Fibroblast of skin of back (primary cell): Measurements from ENCODE around the gene NUP62.
A peak's percentile ranks its signal among the peaks of the same experiment; 100 is the strongest.
"Not testable (repeated sequence)": the region's sequence is repeated elsewhere in the genome, so short reads cannot be mapped to it uniquely, and the experiment has no call there.

Experiments used
- DNase-seq: peaks from one replicate; pipeline ENCODE4 v3.0.0-alpha.2; 2013

NUP62 gene

DNA sequence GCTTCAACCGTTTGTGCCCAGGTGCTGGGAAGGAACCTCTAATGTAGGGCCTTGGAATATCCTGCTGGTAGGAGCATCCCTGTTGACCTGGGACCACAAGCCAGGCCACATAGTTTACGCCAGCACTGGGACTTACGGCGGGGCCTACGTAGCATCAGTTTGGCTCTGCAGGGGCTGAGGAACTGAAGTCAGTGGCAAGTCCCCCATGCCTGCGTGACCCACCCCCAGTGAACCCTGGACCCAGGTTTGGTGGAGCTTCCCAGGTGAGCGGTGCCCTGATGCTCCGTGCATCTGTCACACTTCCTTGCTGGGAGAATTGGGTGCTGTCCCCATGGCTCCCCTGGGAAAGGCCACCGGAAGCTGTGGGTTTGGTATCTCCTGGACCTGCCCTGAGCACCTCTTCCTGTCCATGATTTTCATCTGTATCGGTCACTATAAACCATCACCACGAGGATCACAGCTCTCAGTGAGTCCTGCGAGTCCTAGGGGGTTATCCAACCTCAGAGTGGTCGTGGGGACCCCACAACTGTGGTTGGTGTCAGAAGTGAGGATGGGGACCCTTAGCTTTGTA lies 21.7 kb upstream of the NUP62 start:
- no peak for DNase-seq

DNA sequence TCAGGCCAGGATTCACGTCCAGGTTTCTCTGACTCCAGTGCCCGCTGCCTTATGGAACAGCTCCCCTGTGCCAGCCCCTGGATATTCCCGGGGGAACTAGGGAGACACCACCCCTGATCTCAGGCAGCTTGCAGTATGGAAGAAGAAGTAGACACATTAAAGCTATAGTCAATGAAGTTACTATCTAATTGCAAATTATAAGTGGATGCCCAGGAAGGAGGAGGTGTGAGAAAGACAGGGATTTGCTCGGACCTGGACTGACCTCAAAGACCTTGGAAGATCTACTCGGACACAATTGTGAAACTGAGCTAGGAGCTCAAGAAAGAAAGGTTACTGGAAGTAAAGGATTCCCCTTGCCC lies 21.3 kb upstream of the NUP62 start:
- DNase-seq, result no peak

DNA sequence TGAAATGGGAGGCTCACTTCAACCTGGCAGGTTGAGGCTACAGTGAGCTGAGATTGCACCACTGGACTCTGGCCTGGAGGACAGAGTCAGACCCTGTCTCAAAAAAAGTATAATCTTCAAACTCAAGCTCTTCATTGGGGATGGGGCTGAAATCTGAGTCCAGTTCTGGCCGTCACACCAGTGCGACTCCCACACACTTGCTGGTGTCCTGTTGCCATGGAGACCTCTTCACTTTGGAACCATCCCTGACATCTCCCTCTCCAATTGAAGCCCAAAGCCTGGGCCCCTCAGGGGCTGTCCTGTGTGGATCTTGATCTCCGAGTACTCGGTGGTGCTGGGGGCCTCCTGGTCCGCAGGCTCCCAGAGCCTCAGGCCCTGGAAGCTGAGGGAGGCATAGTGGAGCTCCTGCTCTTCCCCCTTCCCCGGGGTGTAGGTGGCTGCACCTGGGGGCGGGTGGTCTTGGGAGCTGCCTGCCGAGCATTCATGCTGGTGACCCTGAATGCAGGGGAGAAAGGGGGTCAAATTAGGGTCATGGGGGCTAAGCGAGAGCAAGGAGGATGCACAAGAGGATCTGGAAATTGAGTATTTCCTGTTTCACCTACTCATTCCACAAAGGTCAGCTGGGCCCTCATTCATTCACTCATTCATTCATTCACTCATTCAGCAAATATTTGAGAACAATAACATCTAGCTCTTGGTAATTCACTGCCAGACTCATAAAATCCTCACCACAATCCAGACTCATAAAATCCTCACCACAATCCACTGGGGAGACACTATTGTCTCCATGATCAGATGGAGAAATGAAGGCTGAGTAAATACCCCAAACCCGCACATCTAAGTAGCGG lies 20.7 kb upstream of the NUP62 start:
- no peak for DNase-seq

DNA sequence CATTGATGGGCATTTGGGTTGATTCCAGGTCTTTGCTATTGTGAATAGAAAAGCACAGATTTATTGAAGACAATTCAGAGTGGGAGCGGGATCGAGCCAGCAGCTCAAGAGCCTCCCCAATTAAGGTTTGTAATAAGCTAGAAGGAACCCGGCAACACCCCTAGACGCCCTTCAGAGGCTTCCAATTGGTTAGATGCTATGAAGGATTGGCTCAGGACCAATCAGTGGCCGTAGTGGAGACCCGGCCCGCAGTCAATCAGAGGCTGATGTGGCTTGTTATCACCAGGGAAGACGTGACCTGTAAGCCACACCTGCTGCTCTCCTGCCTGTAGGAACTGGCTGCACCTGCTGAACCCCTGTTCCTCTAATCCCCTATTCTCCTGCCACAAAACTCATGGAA lies 17.1 kb upstream of the NUP62 start:
- DNase-seq, result no peak

DNA sequence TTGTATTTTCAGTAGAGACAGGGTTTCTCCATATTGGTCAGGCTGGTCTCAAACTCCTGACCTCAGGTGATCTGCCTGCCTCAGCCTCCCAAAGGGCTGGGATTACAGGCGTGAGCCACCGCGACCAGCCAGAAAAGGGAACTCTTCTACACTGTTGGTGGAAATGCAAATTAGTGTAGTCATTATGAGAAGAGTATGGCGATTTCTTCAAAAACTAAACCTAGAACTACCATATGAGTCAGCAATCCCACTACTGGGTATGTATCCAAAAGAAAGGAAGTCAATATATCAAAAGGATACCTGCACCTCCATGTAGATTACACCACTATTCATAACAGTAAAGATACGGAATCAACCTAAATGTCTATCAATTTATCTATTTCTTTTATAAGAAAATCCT lies 15.3 kb upstream of the NUP62 start:
- DNase-seq, result not testable (repeated sequence)

DNA sequence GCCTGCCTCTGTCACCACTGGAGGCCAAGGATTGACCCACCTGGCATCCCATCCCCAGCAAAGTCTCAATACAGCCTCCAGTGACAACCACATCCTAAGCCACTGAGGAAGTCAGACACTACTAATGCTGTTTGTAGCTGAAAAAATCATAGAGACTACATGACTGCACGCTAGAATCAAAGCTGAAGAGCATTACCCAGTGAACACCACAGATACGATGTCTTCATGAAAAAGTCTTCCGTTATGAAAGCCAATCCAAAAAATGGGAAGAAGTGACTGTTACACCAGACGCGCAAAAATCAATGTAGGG lies 11.1 kb upstream of the NUP62 start:
- DNase-seq, result no peak

DNA sequence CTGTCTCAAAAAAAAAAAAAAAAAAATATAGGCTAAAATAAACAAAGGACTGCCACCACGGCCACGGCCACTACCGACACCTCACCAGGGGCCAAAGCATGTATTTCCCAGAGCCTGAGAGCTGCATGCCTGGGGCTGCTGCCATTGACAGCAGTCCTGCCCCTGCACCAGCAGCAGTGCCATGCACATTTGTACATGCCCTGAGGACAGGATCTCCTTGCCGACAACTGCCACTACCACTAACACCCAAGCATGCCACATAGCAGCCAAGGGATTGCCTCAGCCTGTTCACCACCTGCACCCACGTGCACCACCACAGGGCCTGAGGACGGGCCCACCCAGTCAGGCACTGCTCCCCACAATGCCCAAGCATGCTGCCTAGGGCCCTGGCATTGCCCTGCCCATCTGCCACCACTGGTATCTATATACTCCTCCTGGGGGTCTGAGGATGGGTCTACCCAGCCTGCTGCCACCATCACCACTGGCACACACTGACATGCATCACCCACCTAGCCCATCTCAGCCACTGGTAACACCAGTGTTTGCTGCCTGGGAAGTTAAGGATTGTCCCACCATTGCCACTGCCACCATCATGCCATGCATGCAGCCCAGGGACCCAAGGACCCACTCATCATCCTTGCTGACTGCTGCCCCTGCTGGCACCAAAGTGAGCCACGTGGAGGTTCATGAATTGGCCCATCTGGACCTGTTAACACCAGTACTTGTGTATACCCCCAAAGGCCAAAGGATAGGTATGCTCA lies 10.6 kb upstream of the NUP62 start:
- DNase-seq, result no peak

DNA sequence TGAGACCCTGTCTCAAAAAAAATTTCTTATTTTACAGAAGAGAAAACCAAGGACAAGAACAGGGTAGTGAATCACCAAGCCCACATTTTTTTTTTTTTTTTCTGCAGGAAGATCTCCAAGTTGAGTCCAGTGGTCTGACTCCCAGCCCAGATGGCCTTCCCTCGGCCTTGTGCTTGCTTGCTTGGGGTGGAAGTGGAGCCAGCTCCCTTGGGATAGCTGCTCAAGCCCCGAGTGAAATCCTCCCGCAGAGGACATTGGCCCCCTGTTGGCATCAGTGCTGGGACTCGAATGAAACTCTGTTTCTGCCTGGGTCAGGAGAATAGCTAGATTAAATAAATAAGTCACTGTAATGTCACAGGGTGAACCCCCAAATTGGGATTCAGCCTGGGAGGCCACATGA lies 9.4 kb upstream of the NUP62 start:
- DNase-seq, result no peak

DNA sequence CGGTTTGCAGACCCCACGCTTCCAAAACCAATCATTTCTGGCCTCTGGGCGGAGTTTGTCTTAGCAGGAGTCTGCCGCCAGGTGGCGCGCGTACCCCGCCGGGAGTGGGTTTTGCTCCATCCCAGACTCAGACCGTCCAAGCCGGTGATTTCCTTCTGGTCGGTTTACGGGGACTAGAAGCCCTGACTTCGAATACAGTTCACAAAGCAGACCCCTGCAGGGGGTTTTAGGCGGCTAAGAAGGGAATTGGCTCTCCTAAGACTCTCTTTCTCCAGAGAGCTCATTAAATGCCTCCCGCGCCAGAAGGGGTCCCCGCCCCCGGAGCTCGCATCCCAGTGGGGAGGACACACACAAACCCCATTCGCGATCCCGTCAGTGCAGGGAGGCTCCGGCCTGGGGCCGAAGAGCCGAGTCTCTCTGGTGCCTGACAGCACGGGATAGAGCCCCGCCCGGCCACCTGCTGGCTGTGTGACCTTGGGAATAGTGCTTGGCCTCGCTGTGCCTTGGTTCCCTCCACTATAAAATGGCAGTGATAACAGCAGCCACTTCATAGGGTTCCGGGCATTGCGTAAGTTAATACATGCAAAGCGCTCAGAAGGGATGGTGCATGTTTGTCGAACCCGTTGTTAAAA lies 8.6 kb upstream of the NUP62 start:
- peak; percentile 63 for DNase-seq

DNA sequence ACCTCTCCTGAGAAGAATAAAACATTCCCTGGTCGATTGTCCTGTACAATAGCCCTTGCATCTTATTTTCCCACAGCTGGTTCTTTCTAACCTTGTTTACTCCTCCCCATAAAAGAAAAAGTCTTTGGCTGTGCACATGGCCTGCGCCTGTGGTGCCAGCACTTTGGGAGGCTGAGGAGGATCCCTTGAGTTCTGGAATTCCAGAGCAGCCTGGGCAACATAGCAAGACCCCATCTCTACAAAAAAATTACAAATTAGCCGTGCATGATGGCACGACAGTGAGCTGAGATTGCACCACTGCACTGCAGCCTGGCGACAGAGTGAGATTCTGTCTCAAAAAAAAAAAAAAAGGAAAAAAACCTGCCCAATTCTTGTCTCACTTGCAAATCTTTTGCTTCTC lies 7.2 kb upstream of the NUP62 start:
- no peak for DNase-seq

DNA sequence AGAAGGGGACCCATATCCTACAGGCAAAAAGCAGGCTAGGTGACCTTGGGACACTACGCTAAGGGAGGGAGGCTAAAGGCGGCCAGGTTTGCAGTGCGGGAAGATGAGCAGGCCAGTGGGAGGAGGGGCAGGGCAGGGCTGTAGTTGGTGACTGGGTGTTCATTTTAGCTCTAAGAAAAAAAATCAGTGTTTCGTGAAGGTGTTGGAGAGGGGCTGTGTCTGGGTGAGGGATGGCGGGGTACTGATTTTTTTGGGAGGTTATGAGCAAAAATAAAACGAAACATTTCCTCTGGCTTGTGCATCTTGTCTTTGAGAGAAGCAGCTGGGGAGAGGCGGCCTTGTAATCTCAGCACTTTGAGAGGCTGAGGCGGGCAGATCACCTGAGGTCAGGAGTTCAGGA lies 4.3 kb upstream of the NUP62 start:
- DNase-seq, result no peak

DNA sequence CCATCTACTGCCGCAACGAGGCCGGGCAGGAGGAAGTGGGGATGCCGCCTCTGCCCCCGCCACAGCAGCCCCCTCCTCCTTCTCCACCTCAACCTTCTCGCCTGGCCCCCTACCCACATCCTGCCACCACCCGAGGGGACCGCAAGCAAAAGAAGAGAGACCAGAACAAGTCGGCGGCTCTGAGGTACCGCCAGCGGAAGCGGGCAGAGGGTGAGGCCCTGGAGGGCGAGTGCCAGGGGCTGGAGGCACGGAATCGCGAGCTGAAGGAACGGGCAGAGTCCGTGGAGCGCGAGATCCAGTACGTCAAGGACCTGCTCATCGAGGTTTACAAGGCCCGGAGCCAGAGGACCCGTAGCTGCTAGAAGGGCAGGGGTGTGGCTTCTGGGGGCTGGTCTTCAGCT lies 3.4 kb upstream of the NUP62 start:
- DNase-seq, result no peak

DNA sequence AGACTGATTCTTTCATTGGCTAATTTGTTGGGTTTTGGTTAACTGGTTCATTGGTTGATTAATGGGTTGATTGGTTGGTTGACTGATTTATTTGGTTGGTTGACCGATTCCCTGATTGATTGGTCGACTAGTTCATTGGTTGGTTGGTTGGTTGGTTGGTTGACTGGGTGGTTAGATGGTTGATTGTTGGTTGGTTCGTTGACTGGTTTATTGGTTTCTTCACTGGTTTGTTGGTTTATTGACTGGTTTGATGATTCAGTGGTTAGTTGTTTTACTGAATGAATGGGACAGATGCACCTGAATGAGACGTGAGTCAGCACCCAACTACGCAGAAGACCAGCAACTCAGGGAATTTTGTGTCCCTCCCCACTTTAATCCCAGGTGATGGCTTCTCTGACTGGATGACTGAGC lies 2.7 kb upstream of the NUP62 start:
- no peak for DNase-seq

DNA sequence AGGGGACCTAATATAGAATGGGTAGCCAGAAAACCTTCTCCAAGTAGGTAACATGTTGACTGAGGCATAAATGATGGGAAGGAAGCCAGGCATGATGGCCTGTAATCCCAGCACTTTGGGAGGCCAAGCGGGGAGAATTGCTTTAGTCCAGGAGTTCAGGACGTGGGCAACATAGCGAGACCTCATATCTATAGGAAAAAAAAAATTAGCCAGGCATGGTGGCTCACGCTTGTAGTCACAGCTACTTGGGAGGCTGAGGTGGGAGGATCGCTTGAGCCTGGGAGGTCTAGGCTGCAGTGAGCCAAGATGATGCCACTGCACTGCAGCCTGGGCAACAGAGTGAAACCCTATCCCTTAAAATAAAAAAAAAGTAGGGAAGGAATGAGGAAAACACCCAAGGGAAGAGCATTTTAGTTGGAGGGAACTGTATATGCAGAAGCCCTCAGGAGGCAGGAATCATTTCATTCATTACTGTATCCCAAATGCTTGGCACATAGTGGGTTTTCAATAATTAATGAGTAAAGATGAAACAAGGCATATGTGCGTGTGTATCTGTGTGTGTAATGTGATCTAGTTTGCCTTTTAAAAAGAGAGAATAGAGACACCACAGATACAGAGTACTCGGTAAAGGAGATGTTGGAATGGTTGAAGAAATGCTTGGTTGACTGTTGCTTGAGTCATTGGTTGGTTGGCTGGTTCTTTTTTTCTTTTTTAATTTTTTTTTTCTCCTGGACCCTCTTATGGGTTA lies 2.2 kb upstream of the NUP62 start:
- no peak for DNase-seq

DNA sequence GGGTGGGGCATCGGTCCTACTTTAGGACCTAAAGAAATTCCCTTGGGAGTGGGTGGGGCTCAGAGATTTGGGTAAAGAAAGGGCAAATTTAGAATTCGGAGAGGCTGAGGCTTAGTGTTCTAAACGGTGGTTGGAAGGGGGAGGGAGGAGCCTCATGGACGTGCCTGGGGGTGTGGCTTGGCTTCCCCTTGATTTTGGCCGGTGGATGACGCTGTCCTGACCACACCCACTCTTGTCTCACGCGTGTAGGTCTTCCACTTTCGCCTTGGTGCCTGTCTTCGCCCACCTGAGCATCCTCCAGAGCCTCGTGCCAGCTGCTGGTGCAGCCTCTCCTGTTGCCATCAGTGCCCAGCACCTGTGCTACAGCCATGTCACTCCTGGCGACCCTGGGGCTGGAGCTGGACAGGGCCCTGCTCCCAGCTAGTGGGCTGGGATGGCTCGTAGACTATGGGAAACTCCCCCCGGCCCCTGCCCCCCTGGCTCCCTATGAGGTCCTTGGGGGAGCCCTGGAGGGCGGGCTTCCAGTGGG lies 1.2 kb upstream of the NUP62 start:
- DNase-seq, result no peak

DNA sequence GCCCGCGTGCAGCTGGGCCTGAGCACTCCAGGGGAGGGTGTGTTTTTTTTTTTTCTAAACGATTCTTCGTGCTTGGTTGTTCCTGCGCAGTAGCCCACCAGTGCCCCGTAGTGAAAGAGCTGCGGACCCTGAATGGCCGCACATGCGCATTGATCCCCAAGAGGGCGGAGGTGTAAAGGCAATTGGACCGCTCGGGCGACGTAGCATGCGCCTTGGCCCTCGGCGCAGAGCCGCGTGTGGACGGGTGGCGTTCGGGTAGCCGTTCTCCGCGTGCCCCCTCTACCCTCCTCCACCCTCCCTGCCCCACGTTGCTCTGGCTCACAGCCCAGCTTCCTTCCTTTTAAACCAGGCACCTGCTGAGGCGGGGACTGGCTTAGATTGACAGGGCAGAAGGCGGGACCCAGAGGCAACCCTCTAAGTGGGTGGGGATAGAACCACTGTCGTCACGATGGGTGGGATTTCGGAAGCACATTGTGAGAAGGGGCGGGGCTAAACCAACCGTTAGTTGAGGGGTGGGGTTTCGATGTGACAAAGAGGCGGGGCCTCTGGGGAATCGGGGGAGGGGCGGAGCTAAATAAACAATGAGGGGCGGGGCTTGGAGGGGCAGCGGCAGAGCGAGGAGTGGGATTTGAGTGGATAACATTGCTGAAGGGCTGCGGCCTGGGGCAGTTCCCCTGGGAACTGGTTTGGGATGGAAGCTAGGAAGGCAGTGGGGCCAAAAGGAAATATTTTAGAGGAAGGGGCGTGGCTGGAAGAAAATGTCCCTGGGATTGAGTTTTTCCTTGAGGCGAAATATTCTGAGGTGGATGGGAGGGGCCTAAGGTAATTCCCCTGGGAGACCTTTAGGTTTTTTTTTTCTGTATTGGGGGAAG lies 543 bp upstream of the NUP62 start:
- peak; percentile 93 for DNase-seq

DNA sequence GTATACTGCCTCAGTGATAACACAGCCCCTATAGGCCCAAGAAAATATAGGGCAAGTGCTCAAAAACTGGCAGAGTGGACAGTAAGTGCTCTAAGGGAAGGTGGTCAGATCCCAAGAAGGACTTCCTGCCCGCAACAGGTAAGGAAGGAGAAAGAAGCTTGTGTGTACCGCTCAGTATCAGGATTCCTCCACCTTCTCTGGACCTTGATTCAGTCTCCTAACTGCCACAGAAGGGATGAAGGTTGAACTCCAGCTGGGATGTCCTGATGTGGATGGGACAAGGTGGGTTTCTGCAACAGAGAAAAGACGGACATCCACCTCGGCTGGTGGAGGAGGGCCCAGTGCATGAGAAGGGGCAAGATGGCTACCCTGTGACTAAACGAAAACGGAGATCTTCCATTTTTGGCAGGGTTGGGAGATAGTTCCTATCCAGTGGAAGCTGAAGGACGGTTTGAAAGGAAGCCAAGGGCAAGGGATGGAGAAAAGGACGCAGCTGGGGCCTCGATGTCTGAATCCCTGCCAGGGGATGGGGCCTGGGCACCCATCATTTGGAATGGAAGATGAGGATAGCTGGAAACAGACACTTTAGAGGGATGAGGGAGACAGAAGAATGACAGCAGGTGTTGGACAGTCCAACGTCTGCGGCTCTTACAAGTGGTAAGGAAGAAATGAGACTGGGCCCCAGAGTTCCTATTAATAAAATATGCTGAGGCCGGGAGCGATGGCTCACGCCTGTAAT lies 1.6 kb downstream of the NUP62 start:
- DNase-seq, result no peak

DNA sequence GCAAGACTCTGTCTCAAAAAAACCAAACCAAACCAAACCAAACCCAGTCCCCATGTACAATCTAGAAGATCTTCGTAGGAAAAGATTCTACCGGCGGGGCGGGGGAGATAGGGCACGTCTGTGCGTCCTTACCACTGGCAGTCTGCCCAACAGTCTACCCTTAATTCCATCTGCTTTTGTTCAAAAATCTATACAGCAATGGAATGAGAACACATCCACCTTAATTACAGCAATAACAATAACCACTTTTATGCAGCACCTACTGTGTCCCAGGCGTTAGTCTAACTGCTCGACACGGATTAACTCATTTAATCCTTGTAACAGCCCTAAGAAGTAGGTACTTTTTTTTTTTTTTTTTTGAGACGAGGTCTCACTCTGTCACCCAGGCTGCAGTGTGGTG lies 2.8 kb downstream of the NUP62 start:
- DNase-seq, result no peak

DNA sequence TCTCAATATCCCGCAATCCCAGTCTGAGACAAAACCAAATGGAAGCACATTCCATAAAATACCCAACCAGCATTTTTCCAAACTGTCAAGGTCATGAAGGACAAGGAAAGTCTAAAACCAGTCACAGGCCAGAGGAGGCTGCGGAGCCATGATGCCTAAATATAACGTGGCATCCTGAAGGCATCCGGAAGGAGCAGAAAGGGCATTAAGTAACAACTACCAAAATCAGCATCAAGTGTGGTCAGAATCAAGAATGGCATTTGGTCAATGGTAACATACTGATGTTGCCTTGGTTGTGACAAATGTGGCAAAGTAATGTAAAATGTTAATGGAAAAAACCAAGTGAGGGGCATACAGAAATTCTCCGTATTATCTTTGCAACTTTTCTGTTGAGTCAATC lies 3.8 kb downstream of the NUP62 start:
- no peak for DNase-seq

DNA sequence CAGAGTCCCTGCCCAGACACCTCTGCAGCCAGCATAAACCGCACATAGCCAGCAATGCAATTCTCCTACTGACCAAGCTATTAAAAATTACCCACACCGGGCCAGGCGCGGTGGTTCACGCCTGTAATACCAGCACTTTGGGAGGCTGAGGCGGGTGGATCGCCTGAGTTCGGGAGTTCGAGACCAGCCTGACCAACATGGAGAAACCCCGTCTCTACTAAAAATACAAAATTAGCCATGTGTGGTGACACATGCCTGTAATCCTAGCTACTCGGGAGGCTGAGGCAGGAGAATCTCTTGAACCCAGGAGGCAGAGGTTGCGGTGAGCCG lies 4.5 kb downstream of the NUP62 start:
- not testable (repeated sequence) for DNase-seq
